Stomach smooth muscle (tissue), 2 donors: ENCODE data around the gene TLR6.

Experiments used
- H3K27ac ChIP-seq: one replicate; pipeline ENCODE4 v1.7.0; 2013; ENCODE audit warnings: mild to moderate bottlenecking, low read length, inconsistent platforms
- H3K27me3 ChIP-seq, 2 donors: one replicate each; pipeline ENCODE4 v1.7.0; 2013; ENCODE audit warnings: low read length in 2 of 2; ENCODE audit not compliant: insufficient read depth in 2 of 2, control insufficient read depth in 1 of 2
- H3K36me3 ChIP-seq, 2 donors: one replicate each; pipeline ENCODE4 v1.7.0; 2013; ENCODE audit warnings: low read length in 2 of 2; ENCODE audit not compliant: control insufficient read depth in 2 of 2, insufficient read depth in 2 of 2
- H3K4me1 ChIP-seq: one replicate; pipeline ENCODE4 v1.7.0; 2013; ENCODE audit warnings: low read length; ENCODE audit not compliant: control insufficient read depth, insufficient read depth
- H3K4me3 ChIP-seq, 2 donors: one replicate each; pipeline ENCODE4 v1.7.0; 2013; ENCODE audit warnings: low read length in 2 of 2
- H3K9ac ChIP-seq, 2 donors: one replicate each; pipeline ENCODE4 v1.7.0; 2013; ENCODE audit warnings: low read length in 2 of 2, mild to moderate bottlenecking in 1 of 2
- H3K9me3 ChIP-seq, 2 donors: one replicate each; pipeline ENCODE4 v1.7.0; 2013; ENCODE audit warnings: low read length in 2 of 2; ENCODE audit not compliant: control insufficient read depth in 2 of 2
- donor health status: healthy.
- donor health status: Pancreatic carcinoma.

TLR6 gene

GRCh38 chr4:38842994-38843393 is 13.6 kb downstream of the TLR6 start:
- no peaks in the 10 kb centered on the region for H3K27me3 ChIP-seq
- no peaks in the 10 kb centered on the region for H3K4me1 ChIP-seq
- H3K9ac ChIP-seq, result no peak overlapping the region
- no peak overlapping the region for H3K27ac ChIP-seq
- H3K4me3 ChIP-seq, result no peak overlapping the region
- no peaks in the 10 kb centered on the region for H3K9me3 ChIP-seq
- H3K36me3 ChIP-seq, result no peaks in the 10 kb centered on the region

GRCh38 chr4:38837849-38838248 is 18.8 kb downstream of the TLR6 start:
- Histone ChIP-seq H3K9me3 (no peaks in the 10 kb centered on the region), H3K36me3 (no peaks in the 10 kb centered on the region)

GRCh38 chr4:38837334-38837733 is 19.3 kb downstream of the TLR6 start:
- Histone ChIP-seq H3K4me1 (no peaks in the 10 kb centered on the region), H3K9ac (no peak overlapping the region), H3K4me3 (no peak overlapping the region), H3K27me3 (no peaks in the 10 kb centered on the region), H3K27ac (no peak overlapping the region), H3K9me3 (no peaks in the 10 kb centered on the region), H3K36me3 (no peaks in the 10 kb centered on the region)

More at GRCh38 chr4:38837849-38838248, 18.8 kb downstream of the TLR6 start:
- no peaks in the 10 kb centered on the region for H3K27me3 ChIP-seq
- H3K4me1 ChIP-seq, result no peaks in the 10 kb centered on the region
- H3K9ac ChIP-seq, result no peak overlapping the region
- H3K4me3 ChIP-seq, result no peak overlapping the region
- no peak overlapping the region for H3K27ac ChIP-seq

- no peaks in the 10 kb centered on the region for H3K27me3 ChIP-seq
- H3K4me1 ChIP-seq, result no peaks in the 10 kb centered on the region
- H3K9ac ChIP-seq, result no peak overlapping the region
- H3K4me3 ChIP-seq, result no peak overlapping the region
- no peaks in the 10 kb centered on the region for H3K36me3 ChIP-seq
- H3K27ac ChIP-seq, result no peak overlapping the region
- H3K9me3 ChIP-seq, result no peaks in the 10 kb centered on the region
Observed at GRCh38 chr4:38834570-38834969, 22.0 kb downstream of the TLR6 start.

- no peaks in the 10 kb centered on the region for H3K36me3 ChIP-seq
- no peak overlapping the region for H3K9ac ChIP-seq
- H3K27ac ChIP-seq, result no peak overlapping the region
- H3K4me1 ChIP-seq, result no peaks in the 10 kb centered on the region
- H3K9me3 ChIP-seq, result no peaks in the 10 kb centered on the region
- no peak overlapping the region for H3K4me3 ChIP-seq
- H3K27me3 ChIP-seq, result no peaks in the 10 kb centered on the region
Observed at GRCh38 chr4:38832624-38833528, 23.7 kb downstream of the TLR6 start.

GRCh38 chr4:38832206-38832605 is 24.4 kb downstream of the TLR6 start:
- H3K9me3 ChIP-seq, result no peaks in the 10 kb centered on the region
- H3K27me3 ChIP-seq, result no peaks in the 10 kb centered on the region
- H3K4me1 ChIP-seq, result no peaks in the 10 kb centered on the region
- no peaks in the 10 kb centered on the region for H3K36me3 ChIP-seq
- H3K27ac ChIP-seq, result no peak overlapping the region
- no peak overlapping the region for H3K4me3 ChIP-seq
- no peak overlapping the region for H3K9ac ChIP-seq

- H3K9me3 ChIP-seq, result no peaks in the 10 kb centered on the region
- no peaks in the 10 kb centered on the region for H3K36me3 ChIP-seq
- H3K27ac ChIP-seq, result no peak overlapping the region
- no peaks in the 10 kb centered on the region for H3K4me1 ChIP-seq
- H3K4me3 ChIP-seq, result no peak overlapping the region
- H3K9ac ChIP-seq, result no peak overlapping the region
- no peaks in the 10 kb centered on the region for H3K27me3 ChIP-seq
Observed at GRCh38 chr4:38831653-38832052, 25.0 kb downstream of the TLR6 start.

GRCh38 chr4:38829237-38829636 is 27.4 kb downstream of the TLR6 start:
- no peak overlapping the region for H3K27ac ChIP-seq
- H3K36me3 ChIP-seq, result no peaks in the 10 kb centered on the region

GRCh38 chr4:38823766-38824165 is 32.9 kb downstream of the TLR6 start:
- no peak overlapping the region for H3K4me3 ChIP-seq
- no peaks in the 10 kb centered on the region for H3K36me3 ChIP-seq
- no peaks in the 10 kb centered on the region for H3K4me1 ChIP-seq
- no peaks in the 10 kb centered on the region for H3K27me3 ChIP-seq
- no peak overlapping the region for H3K27ac ChIP-seq
- no peak overlapping the region for H3K9ac ChIP-seq
- no peaks in the 10 kb centered on the region for H3K9me3 ChIP-seq

More at GRCh38 chr4:38829237-38829636, 27.4 kb downstream of the TLR6 start:
- Histone ChIP-seq H3K9me3 (no peaks in the 10 kb centered on the region), H3K9ac (no peak overlapping the region), H3K4me3 (no peak overlapping the region), H3K4me1 (no peaks in the 10 kb centered on the region), H3K27me3 (no peaks in the 10 kb centered on the region)

- Histone ChIP-seq H3K4me3 (no peak overlapping the region), H3K36me3 (no peaks in the 10 kb centered on the region), H3K9ac (no peak overlapping the region), H3K27ac (no peak overlapping the region), H3K27me3 (no peaks in the 10 kb centered on the region), H3K9me3 (no peaks in the 10 kb centered on the region), H3K4me1 (no peaks in the 10 kb centered on the region)
Observed at GRCh38 chr4:38822748-38823303, 33.8 kb downstream of the TLR6 start.

GRCh38 chr4:38821739-38822138 is 34.9 kb downstream of the TLR6 start:
- Histone ChIP-seq H3K4me3 (no peak overlapping the region), H3K27me3 (no peaks in the 10 kb centered on the region), H3K27ac (no peak overlapping the region), H3K9me3 (no peaks in the 10 kb centered on the region), H3K9ac (no peak overlapping the region), H3K4me1 (no peaks in the 10 kb centered on the region), H3K36me3 (no peaks in the 10 kb centered on the region)
